Measurements from ENCODE around the gene ENPP7. TPM values are rescaled to one million over a fixed set of nuclear protein-coding genes. Genes with fewer than 3 reads are reported as not detected.

The ENPP7 gene
- under 1 TPM in 1 of 2 experiments, not detected in 1; 0.11 TPM for total RNA-seq

DNA sequence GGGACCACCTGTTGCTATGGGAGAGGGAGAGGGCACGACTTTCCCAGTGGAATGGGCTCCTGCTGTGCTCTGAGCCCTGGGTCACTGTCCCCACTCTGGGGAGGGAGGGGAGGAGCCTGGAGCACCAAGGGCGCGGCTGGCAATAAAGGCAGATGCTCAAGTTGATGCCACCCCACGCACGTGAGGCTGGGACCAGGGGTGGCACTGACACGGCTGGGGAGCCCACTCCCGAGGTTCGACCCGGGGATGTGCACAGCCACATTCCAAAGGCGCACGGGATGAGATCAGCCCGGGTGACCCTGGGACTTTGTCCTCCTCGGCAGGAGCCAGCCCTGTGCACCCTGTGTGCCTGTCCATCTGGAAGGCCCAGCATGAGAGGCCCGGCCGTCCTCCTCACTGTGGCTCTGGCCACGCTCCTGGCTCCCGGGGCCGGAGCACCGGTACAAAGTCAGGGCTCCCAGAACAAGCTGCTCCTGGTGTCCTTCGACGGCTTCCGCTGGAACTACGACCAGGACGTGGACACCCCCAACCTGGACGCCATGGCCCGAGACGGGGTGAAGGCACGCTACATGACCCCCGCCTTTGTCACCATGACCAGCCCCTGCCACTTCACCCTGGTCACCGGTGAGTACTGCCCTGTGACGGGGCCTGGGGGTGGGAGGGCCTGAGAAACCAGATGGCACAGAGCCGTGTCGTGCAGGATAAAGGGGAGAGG lies at the start of gene ENPP7:
ENPP7 (plus strand) TSS at position 175 of the 715 bp plus-strand sequence; CDS start at position 372, 197 bp downstream.
- POLR2A ChIA-PET: no interaction called here

GRCh38 chr17:79681101-79681621 lies 49.6 kb upstream of the ENPP7 start:
- POLR2A ChIA-PET: no interaction called here
- CTCF ChIA-PET: interaction anchor here (1.0 kb wide), 1 partner anchor 15 kb away, joined by 3 read pairs; no protein-coding TSS in a partner anchor

More for the DNA sequence above, at the start of gene ENPP7:
- CTCF ChIA-PET: no interaction called here

- POLR2A ChIA-PET: no interaction called here
- CTCF ChIA-PET: interaction anchor here (1.0 kb wide), 1 partner anchor 16 kb away, joined by 3 read pairs; no protein-coding TSS in a partner anchor
These were observed 49.0 kb upstream of the ENPP7 start for GRCh38 chr17:79681628-79682261.

DNA sequence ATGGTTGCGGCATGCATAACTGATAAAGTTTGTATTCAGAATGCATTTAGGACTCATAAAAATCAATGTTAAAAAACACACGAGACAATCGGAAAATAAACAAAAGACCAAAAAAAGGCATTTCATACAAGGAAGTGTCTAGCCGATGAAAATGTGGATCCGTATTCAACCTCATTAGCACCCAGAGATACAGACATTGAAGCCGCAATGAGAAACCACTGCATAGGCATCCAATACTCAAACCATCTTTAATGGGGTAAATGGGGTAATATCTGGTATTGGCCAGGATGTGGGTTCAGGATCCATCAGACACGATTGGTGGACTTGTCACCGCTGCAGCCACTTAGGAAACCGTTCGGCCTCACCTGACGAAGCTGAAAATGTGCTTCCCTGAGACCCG lies 47.4 kb upstream of the ENPP7 start:
- POLR2A ChIA-PET: no interaction called here
- CTCF ChIA-PET: no interaction called here

- POLR2A ChIA-PET: interaction anchor here (0.6 kb wide), 1 partner anchor 56 kb away, joined by 7 read pairs; no protein-coding TSS in a partner anchor
- CTCF ChIA-PET: no interaction called here
These were observed 46.4 kb upstream of the ENPP7 start for GRCh38 chr17:79684132-79684985.

DNA sequence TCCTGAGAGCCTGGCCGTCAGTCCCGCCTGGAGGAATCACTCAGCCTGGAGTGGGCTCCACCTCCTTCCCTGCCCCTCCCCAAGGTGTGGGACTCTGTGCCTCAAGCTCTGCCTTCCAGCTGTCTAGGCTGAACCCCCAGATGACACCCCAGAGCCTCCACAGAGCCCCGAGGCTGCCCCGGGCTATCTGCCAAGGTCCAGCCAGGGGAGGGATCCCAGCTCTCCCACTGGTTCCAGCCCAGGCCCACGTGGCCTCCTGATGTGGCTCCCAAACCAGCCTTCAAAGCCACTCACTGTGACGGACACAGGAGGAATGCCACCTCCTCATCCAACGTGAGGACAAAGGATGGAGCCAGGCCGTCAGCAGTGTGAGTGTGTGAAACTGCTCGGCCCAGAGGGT lies 45.6 kb upstream of the ENPP7 start:
- ChIA-PET POLR2A (no interaction called here), CTCF (no interaction called here)

- ChIA-PET CTCF (no interaction called here), POLR2A (no interaction called here)
These were observed 44.3 kb upstream of the ENPP7 start for GRCh38 chr17:79686476-79686875.

- POLR2A ChIA-PET: no interaction called here
- CTCF ChIA-PET: no interaction called here
These were observed 40.3 kb upstream of the ENPP7 start for GRCh38 chr17:79690466-79690865.

DNA sequence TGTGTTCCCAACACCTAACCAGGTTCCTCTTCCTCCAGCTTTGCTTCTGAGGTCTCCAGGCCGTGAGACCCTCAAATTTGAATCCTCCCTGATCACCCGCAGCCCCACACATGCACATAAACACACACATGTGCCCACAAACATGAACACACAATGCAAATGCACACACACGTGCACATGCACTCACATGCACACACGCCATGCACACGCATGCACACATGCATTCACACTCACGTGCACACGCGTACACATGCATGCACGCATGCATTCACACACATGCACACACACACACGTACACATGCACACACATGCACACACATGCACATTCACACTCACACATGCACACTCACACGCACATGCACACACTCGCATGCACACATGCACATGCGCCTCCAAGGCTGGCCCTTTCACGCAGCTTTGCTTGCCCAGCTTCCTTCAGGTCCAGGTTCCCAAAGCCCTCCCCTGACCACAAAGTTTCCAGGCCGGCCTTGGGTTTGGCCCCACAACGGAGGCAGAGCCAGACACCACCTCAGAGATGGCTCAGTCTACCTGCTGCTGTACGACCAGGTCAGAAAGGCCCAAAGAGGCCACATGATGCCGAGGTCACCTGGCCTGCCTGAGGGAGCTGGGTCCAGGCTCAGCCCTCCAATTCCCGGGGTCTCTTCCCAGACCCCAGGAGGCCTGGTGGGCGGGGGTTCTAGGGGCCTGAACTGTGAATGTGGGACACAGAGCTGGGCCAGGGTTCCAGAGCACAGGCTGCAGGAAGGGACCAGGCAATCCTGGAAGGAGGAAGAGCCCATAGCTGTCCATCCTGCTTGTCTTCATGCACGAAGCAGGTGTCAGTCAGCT lies 39.5 kb upstream of the ENPP7 start:
- ChIA-PET CTCF (no interaction called here), POLR2A (no interaction called here)

- CTCF ChIA-PET: no interaction called here
- POLR2A ChIA-PET: no interaction called here
These were observed 38.8 kb upstream of the ENPP7 start for GRCh38 chr17:79691931-79692330.

DNA sequence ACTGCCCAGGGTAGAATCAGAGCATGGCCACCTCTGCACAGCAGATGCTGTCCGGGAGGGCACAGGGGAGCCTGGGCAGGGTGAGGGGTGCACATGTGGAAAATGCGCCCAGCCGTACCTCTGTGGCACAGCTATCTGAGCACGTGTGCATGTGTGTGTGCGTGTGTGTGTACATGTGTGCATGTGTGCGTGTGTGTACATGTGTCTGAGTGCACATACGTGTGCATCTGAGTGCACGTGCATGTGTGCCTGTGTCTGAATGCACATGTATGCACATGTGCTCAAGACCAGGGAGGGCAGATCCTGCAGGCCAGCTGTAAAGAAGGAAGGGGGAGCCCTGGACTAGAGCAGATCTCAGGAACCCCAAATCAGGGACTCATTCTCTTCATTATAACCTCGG lies 37.3 kb upstream of the ENPP7 start:
- ChIA-PET CTCF (no interaction called here), POLR2A (no interaction called here)

DNA sequence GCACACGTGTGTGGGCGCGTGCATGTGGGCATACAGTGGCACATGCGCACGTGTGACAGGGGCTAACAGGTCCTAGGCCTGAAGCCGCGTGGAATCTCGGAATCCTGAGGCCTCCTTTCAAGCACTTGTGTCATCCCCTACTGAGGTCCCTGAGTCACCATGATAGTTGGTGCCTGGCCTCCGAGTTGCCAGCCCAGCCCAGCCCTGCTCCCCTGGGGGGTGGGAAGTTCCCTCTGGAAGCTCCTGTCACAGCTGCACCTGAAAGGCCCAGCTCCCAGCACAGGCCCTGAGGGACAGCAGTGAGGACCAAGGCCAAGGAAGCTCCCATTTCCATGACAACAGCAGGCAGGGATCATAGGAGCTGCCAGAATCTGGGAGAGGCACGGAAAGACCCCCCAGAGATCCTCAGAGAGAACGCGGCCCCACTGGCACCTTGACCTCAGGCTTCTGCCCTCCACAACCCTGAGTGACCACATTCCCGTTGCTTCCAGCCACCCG lies 35.4 kb upstream of the ENPP7 start:
- CTCF ChIA-PET: no interaction called here
- POLR2A ChIA-PET: no interaction called here

- ChIA-PET POLR2A (no interaction called here), CTCF (no interaction called here)
These were observed 34.7 kb upstream of the ENPP7 start for GRCh38 chr17:79695797-79696609.

DNA sequence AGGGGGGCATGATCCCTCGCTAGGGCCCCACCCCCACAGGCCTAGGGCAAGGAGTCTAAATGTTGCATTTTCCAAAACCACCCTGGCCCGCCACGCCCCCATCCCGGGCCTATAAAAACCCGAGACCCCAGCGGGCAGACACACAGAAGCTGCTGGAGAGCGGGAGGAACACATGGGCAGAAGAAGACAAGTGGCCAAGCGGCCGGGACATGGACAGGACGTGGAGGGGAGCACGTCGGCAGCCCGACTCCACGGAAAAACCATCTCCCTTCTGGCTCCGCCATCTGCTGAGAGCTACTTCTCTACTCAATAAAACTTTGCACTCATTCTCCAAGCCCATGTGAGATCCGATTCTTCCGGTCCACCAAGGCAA lies 34.1 kb upstream of the ENPP7 start:
- POLR2A ChIA-PET: no interaction called here
- CTCF ChIA-PET: interaction anchor here (1.0 kb wide), 1 partner anchor 85 kb away, joined by 3 read pairs; no protein-coding TSS in a partner anchor

GRCh38 chr17:79698146-79698846 lies 32.4 kb upstream of the ENPP7 start:
- CTCF ChIA-PET: interaction anchor here (0.9 kb wide), 1 partner anchor 297 kb away, joined by 4 read pairs; no protein-coding TSS in a partner anchor
- POLR2A ChIA-PET: no interaction called here

DNA sequence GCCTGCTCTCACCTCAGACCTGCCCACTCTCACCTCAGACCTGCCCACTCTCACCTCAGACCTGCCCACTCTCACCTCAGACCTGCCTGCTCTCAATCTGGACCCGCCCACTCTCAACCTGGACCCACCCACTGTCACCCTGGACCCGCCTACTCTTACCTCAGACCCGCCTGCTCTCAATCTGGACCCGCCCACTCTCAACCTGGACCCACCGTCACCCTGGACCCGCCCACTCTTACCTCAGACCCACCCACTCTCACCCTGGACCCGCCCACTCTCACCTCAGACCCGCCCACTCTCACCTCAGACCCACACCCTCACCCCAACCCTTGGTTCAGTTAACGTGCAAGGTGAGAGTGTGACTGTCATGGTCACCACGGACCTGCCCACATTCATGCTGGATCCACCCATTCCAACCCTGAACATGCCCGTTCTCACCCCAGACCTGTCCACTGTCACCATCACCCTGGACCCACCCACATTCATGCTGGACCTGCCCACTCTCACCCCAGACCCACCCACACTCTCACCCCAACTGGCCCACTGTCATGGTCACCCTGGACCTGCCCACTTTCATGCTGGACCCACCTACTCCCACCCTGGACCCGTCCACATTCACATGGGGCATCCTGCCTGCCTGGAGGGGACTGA lies 31.2 kb upstream of the ENPP7 start:
- POLR2A ChIA-PET: no interaction called here
- CTCF ChIA-PET: no interaction called here

- ChIA-PET CTCF (no interaction called here), POLR2A (no interaction called here)
These were observed 30.2 kb upstream of the ENPP7 start for GRCh38 chr17:79700592-79700991.

- CTCF ChIA-PET: no interaction called here
- POLR2A ChIA-PET: no interaction called here
These were observed 28.7 kb upstream of the ENPP7 start for GRCh38 chr17:79702034-79702433.

Measured in activated CD8-positive, alpha-beta memory T cell treated with anti-CD3 and anti-CD28 coated beads for 36 hours (primary cell).